NCI-H2107 treated with DMSO at 0.1 percent for 48 hours (cell line): ENCODE measurements around the gene MYOT.

ENCODE experiments used
- DNase-seq: peaks from one replicate; lab custom pipeline; 2025; ENCODE audit not compliant: unreplicated experiment; lab: John Stamatoyannopoulos, UW

MYOT gene, protein sequence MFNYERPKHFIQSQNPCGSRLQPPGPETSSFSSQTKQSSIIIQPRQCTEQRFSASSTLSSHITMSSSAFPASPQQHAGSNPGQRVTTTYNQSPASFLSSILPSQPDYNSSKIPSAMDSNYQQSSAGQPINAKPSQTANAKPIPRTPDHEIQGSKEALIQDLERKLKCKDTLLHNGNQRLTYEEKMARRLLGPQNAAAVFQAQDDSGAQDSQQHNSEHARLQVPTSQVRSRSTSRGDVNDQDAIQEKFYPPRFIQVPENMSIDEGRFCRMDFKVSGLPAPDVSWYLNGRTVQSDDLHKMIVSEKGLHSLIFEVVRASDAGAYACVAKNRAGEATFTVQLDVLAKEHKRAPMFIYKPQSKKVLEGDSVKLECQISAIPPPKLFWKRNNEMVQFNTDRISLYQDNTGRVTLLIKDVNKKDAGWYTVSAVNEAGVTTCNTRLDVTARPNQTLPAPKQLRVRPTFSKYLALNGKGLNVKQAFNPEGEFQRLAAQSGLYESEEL

DNA sequence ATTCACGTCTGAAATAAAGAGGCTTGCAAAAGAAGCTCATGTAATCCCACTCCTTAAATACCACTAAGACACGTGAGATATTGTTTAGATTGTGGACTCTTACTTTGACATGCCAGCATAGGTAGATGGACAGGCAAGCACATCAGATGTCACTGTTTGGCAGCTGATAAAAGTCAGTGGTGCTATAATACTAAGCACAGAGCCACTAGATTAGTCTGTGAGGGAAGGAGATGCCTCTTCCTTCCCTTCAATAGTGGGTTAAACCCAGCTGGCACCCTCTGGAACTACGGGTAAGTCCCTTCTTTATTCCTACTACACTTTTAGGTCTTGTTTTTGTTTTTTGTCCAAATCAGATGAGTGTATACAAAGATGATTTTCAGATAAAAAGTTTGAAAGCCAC is at the start of gene MYOT:
TSS of gene MYOT (plus strand) at position 197 of the 400 bp plus-strand sequence. CDS start 2,792 bp downstream, outside the sequence.
- DNase-seq, result no peak

DNA sequence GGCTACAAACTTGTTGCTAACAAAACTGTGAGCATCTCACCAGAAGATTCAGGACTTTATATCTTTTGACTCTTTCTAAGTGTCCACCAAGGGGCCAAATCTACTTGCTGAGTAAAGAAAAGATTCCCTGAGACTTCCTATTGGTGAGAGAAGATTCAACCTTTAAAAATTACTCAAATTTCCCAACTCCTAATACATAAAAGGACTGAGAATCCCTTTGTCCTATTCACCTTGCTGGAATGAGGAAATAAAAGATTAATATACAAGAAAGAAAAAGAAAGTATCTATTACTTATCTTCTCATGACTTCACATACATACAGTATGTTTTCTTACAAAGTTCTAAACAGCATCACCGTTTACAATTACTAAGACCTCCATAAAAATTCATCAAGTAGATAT is 47.9 kb upstream of the MYOT start:
- DNase-seq, result no peak

DNA sequence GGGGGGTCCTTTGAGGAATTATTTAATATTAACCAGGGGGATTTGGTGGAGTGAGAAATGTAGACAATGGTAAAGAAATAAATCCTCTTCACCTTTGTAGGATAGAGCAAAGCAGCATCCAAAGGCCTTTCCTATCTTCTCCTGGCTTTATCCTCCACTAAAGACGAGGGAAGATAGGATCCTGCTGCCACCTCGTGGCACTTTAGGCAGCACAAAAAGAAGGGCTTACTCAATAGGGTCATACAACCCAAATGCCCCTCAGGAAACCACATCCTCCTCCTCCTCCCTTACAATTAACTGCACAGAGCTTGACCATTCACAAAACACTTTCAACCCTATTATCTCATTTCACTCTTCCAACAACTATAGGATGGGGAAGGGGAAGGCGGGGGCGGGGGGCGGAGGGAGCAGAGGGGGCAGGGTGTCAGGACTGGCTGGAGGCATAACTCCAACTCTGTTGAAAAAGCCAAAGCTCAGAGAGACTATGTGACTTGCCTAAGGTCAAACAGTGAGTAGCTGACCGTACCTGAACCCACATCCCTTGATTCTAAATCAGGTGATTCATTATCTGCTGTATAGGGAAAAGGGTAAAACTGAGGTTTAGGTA is 45.4 kb upstream of the MYOT start:
- no peak for DNase-seq

DNA sequence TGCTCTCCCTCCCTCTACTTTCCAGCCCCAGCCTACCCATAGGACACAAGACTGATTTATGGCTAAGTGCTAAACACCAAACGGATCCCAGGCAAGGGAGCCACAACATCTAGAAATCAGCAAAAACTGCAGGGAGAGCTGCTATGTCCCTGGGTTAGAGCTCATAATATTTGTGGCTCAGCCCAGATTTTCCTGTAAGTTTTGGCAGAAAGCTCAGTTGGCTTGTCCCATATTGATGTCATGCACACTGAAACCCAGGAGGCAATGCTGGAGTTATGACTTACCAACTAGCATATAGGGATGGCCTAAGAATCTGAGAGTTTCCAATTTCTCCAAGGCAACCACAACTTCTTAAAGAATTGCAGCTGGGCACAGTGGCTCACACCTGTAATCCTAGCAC is 44.7 kb upstream of the MYOT start:
- no peak for DNase-seq

DNA sequence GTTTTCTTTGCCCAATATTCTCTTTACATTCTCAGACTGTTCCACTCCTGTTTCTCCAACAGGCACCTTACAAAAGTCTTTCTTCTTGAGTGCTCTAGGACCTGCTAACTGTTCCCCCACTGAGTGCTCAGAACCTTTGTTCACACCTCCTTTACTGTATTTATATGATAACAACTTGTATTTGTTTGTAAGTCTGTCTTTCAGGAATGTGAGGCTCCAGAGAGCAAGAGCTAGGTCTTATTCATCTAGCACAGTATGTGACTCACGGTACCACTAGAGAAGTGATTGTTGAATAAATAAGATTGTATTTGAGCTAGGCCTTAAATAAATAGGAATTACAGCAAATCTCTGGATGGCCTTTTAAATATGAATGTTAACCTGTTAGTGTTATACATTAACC is 42.5 kb upstream of the MYOT start:
- DNase-seq, result no peak

DNA sequence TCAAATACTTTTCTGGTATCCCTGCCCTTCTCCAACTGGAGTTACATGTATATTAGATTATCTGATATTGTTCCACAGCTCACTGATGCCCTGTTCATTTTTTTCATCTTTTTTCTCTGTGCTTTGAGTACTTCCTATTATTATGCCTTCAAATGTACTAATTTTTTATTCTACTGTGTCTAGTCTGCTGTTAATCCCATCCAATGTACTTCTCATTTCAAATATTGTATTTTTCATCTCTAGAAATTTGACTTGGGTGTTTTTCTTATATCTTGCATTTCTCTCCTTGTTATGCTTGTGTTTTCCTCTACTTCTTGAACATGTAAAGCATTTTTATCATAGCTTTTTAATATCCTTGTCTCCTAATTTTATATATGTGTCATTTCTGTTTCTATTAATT is 41.6 kb upstream of the MYOT start:
- DNase-seq, result no peak

DNA sequence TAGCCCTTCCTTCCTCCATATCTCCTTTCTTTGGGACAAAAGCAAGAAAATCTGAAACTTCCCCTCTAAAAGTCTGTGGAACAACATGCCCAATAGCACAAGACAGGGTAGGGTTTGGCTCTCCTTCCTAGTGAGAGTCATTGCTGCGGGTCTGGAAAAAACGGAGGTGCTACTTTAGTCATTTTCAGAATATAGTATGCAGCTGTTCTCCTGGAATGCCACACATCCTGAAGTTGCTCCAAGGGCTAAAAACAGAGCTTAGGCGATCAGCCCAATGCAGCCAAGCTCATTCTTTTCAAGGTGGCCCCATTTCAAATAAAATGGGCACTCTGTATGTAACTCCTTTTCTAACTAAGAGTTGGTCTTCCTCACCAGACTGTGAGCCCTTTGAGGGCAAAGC is 39.5 kb upstream of the MYOT start:
- no peak for DNase-seq

DNA sequence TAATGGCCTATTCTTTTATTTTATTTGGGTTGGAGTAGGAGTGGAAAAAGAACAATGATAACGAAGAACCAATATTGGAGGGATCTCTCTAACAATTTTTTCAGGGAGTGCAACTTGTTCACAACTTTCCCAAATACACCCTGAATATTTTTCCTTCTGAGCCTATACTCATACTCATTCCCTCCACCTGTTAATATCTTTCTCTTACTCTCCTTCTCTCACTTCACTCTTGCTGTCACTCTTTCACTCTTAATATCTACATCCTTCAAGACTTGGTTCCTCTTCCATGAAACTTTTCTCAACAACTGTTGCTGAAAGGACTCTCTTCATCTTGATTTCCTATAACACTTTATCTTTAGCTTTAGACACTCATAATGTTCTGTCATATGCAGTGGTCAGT is 39.0 kb upstream of the MYOT start:
- DNase-seq, result no peak

DNA sequence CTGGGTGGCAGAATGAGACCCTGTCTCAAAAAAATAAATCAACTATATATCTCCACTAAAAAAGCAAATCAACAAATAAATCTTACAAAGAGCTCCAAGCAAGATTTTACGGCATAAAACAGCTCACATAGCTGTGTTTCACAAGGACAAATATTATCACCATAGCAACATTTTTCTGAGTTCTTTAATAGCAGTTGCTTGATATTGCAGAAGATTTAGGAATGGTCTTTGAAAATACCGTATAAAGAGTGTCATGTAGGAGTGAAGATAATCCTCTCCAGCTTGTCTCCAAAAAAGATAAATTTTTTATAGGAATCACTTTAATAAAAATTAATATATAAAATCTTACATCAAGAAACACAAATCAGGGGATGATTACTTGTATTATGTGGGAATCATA is 36.6 kb upstream of the MYOT start:
- DNase-seq, result no peak

DNA sequence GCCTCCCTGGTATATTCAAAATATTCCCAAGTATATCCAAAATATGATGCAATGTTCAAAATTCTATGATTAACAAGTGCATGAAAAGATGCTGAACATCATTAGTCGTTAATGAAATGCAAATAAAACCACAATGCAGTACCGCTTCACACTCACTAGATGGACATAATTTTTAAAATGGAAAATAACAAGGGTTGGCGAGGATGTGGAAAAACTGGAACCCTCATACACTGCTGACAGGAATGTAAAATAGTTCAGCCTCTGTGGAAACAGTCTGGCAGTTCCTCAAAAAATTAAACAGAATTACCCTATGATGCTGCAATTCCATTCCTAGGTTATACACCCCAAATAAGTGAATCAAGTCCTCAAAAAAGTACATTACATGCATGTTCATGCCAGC is 36.1 kb upstream of the MYOT start:
- DNase-seq, result no peak

DNA sequence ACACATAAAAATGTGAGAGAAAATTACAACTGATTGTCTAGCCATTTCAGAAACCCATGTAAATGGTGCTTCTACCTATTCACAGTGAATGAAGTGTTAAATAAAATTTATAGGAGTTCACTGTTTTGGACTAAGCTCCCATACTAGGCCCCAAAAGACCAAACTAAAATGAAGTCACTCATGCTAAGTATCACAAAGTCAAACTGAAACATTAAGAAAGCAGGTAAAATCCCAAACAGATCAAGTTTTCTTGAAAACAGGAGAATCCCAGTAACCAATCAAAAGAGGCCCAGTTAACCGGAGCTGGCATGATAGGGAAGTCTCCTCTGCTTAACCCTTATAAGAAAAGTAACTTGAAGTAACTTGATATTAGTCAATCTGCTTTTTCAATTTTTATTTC is 35.2 kb upstream of the MYOT start:
- no peak for DNase-seq

DNA sequence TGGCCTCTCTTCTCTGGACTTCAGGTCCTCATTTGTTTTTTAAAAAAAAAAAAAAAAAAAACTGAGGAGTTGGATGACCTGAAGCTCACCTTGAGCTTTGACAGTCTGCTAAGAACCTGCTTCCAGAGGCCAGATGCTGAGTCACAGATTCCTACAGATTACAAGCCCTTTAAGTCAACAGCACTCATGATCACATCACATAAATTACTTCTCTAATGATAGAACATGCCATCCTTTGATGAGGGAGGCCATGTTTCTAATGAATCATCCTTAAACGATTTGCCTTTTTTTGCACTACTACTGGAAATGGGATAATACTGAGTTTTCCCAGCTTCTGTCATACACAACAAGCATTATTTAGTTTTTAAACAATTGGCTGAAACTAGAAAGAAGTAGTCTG is 34.2 kb upstream of the MYOT start:
- no peak for DNase-seq

DNA sequence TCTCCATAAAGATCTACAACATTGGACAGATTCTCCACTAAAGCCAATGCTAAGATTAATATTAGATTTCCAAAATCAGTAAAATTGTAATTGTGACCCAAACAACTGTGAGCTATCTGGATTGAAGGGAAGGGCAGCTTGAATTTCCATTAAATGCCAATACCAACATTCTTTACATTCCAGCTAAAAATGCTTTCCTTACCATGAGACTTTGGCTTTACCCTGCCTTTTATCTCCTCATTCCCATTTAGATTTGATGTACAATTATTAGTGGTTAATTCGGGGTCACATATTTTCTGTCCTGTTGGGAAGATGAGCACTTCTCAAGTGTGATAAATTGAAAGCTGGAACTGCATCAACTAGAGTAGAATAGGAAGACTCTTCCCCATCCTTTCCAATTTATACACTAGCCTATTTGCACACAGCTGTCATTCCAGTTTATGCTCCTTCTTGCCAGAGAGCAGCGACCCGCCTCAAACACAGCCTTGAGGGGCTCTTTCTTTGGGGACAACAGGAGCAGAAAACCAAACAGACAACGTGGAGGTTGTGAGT is 33.1 kb upstream of the MYOT start:
- DNase-seq, result no peak

DNA sequence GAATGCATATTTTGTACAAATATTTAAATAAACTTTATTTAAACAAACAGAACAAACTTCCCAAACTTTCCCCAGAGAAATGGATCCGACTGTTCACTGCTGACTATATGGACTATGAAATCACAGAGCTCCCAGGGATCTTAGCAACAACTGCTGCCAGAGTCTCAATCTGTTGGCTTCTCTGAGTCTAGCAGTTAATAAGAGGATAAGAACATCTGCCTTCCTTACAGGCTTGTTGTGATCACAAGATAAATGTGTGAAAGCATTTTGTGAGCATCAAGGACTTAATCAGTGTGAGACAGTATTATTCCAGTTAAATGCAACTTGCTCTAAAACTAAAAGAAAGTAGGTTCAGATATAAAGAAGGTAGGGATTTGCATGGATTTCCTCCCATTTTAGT is 31.4 kb upstream of the MYOT start:
- DNase-seq, result no peak

DNA sequence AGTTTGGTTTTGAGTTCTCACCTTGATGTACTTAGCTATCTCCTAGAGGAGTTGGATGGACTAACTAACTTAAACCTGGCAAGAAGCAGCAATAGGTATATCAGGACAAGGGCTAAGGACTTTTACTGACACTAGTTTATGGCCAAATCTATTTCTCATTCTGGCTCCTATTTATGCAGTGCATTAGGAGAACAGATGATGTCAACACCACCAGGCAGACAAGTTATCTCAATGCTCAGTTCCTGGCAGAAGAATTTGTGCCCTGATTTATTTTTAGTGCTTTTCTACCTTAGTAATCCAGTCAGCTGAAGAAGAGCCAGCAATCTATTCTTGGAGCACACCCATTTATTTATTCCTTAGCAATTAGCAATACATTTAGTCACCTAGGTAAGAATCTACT is 30.7 kb upstream of the MYOT start:
- no peak for DNase-seq

DNA sequence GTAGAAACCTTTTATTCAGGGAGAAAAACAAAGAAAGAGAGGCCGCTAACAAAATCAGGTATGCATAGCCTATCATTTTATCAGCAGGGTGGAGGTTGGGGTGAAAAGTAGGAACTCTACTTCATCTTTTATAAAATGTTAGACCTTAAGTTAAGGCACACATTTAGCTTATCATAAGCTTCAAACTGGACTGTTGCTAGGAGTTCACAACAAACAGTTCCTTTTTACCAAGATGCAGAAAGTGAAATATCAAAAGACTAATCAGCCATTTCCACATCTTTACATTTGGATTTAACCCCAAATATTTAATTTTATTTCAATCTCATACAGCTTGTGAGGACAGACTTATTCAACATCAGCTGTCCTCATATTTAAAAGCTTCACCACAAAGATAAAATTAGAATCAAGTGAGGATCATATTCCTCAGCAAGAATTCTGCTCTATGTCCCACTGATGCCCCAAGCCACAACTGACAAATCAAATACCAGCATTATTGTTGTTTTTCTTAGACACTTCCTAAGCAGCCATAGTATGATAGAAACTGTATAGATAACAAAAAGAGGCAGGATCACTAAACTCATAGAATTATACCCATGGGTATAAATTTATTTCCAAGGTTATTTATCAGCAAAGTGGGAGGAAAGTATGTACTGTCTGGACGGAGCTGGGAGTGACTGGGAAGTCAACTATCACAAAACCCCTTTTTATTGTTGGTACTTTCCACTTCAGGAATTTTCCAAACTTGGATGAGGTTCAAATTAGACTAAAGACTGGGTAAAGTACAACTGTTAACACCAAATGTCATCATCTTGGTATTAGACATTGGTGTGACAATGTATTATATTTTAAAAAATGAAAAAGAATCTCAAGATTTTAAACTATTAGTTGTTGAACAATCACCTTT is 29.9 kb upstream of the MYOT start:
- no peak for DNase-seq

DNA sequence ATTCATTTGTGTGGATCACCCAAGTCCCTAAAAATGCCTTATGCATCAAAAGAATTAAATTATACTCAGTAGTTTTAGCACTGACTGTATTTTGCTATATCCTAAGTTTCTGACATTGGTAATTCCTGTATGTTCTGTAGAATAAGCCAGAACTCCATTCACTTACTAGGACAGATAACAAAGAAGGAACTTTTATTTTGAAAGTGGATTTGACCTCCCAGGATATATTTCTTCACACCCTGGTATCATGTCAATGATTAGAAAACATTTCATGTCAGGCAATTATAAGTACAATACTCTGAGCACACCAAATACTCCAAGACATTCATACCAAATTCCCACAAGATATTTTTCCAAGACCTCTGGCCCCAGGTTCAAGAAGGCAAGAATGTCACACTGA is 28.7 kb upstream of the MYOT start:
- DNase-seq, result no peak

DNA sequence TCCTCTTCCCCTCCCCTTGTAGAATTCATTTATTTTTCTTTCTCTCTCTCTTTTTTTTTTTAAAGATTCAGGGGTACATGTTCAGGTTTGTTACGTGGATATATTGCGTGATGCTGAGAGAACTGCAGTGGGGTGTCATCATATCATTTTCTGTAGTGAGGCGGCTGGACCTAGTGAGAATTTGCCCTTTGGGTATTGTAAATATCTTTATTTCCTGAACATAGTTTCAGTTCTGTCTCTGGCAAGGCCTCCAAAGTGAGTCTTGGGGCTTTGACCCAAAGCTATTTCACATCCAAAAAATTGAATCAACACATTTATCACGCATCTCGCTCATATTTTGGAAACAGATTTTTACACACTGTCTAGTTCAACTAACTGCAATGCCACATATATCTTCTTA is 25.4 kb upstream of the MYOT start:
- no peak for DNase-seq

DNA sequence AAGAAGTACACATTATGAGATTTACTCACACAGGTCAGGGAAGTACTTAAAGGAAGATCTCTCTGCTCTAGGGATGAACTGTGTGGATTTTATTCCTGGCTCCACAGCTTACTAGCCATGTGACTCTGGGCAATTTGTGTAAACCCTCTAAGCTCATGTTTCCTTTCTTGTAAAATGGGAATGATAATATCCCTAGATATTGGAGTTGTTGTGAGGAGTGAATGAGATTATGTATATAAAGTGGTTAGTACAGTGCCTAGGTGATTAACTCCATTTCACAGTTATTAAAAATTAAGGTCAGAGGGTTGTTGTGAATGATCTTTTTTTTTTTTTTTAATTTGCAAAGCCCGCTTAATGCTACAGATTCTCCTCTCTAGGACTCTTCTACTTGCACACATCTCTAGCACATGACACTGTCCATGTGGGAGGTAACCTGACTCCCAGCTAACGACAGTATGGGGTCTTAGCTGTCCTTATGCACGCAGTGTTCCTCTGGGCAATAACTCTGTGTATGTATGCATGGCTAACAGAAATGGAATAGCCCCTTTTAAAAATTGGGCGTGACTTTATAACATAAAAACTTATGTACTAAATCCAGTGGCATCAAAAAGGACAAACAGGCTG is 23.9 kb upstream of the MYOT start:
- DNase-seq, result no peak

DNA sequence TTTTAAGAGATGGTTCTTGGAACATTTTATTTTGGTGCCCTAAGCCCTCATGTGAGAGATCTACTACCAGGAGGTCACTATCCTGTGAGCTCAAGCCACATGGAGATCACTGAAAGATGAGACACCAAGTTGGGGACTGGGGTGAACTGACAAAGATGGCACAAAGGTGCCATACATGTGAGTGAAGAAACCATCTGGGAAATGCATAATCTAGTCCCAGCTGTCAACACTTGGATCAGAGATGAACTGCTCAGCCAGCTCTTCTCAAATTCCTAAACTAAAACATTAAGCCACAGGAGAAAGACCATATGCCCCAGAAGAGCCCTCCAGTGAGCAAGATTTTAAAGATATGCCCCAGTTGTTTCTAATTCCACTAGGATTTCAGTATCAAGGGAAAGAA is 22.2 kb upstream of the MYOT start:
- no peak for DNase-seq

DNA sequence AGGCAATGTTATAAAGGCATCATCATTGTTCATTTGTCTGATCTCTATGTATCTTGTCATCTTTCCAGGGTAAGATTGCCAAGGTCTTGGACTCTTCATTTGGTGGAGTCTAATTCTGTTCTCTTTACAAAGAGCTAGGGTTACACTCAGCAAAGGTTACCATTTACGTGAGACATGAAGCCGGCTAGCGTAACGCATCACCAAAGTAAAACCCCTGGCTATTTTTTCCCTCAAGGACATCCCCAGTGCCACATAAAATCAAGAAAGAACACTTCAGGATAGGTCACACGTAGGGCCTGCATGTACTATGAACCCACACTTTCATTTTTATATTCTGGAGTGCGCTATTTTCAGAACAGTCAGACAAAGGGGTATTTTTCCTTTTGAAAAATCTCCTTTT is 20.0 kb upstream of the MYOT start:
- no peak for DNase-seq
